ENCODE measurements around the gene SMG5.

Gene SMG5

GRCh38 chr1:156262461-156263287 is 20.0 kb downstream of the SMG5 start:
- TF ChIP-seq ZBTB7A (IDR thresholded peaks at IDR 0.05; ENCODE audit: low read depth) (no peak), CEBPB (IDR thresholded peaks at IDR 0.05) (no peak), RAD21 (IDR thresholded peaks at IDR 0.05; ENCODE audit: low read depth) (no peak), TEAD4 (IDR thresholded peaks at IDR 0.05) (no peak), USF1 (IDR thresholded peaks at IDR 0.05) (no peak), FOXM1 (IDR thresholded peaks at IDR 0.05; ENCODE audit: borderline replicate concordance, low read depth) (no peak), CREB1 (IDR thresholded peaks at IDR 0.05; ENCODE audit: low read depth) (no peak), MAX (IDR thresholded peaks at IDR 0.05) (no peak), REST (IDR thresholded peaks at IDR 0.05; ENCODE audit: low read depth) (no peak), EGR1 (IDR thresholded peaks at IDR 0.05) (no peak), TCF12 (IDR thresholded peaks at IDR 0.05; ENCODE audit: low read depth) (no peak), EP300 (IDR thresholded peaks at IDR 0.05; ENCODE audit: borderline replicate concordance) (no peak), YY1 (IDR thresholded peaks at IDR 0.05; ENCODE audit: low read depth) (no peak), NFIC (IDR thresholded peaks at IDR 0.05) (no peak), TAF1 (IDR thresholded peaks at IDR 0.05; ENCODE audit: low read depth) (no peak)

- TF ChIP-seq CEBPB (IDR thresholded peaks at IDR 0.05) = no peak
- TF ChIP-seq MAX (IDR thresholded peaks at IDR 0.05) = no peak
- TF ChIP-seq TAF1 (IDR thresholded peaks at IDR 0.05; ENCODE audit: low read depth) = no peak
- no peak for TF ChIP-seq NFIC (IDR thresholded peaks at IDR 0.05)
Observed at GRCh38 chr1:156260896-156261295, 21.7 kb downstream of the SMG5 start.

- TF ChIP-seq CREB1 (IDR thresholded peaks at IDR 0.05; ENCODE audit: low read depth) (no peak), YY1 (IDR thresholded peaks at IDR 0.05; ENCODE audit: low read depth) (no peak), REST (IDR thresholded peaks at IDR 0.05; ENCODE audit: low read depth) (no peak), TCF12 (IDR thresholded peaks at IDR 0.05; ENCODE audit: low read depth) (no peak), TAF1 (IDR thresholded peaks at IDR 0.05; ENCODE audit: low read depth) (no peak), EP300 (IDR thresholded peaks at IDR 0.05; ENCODE audit: borderline replicate concordance) (no peak), TEAD4 (IDR thresholded peaks at IDR 0.05) (no peak), USF1 (IDR thresholded peaks at IDR 0.05) (no peak), EGR1 (IDR thresholded peaks at IDR 0.05) (no peak), ZBTB7A (IDR thresholded peaks at IDR 0.05; ENCODE audit: low read depth) (no peak), MAX (IDR thresholded peaks at IDR 0.05) (no peak), FOXM1 (IDR thresholded peaks at IDR 0.05; ENCODE audit: borderline replicate concordance, low read depth) (no peak), NFIC (IDR thresholded peaks at IDR 0.05) (no peak), CEBPB (IDR thresholded peaks at IDR 0.05) (no peak), RAD21 (IDR thresholded peaks at IDR 0.05; ENCODE audit: low read depth) (no peak)
Observed at GRCh38 chr1:156259805-156260204, 22.8 kb downstream of the SMG5 start.

- TF ChIP-seq CREB1 (IDR thresholded peaks at IDR 0.05; ENCODE audit: low read depth) = no peak
- TF ChIP-seq RAD21 (IDR thresholded peaks at IDR 0.05; ENCODE audit: low read depth) = no peak
- no peak for TF ChIP-seq EGR1 (IDR thresholded peaks at IDR 0.05)
- no peak for TF ChIP-seq REST (IDR thresholded peaks at IDR 0.05; ENCODE audit: low read depth)
- TF ChIP-seq TEAD4 (IDR thresholded peaks at IDR 0.05) = no peak
- no peak for TF ChIP-seq YY1 (IDR thresholded peaks at IDR 0.05; ENCODE audit: low read depth)
- TF ChIP-seq NFIC (IDR thresholded peaks at IDR 0.05) = no peak
- no peak for TF ChIP-seq ZBTB7A (IDR thresholded peaks at IDR 0.05; ENCODE audit: low read depth)
- TF ChIP-seq CEBPB (IDR thresholded peaks at IDR 0.05) = no peak
- TF ChIP-seq TCF12 (IDR thresholded peaks at IDR 0.05; ENCODE audit: low read depth) = no peak
- TF ChIP-seq FOXM1 (IDR thresholded peaks at IDR 0.05; ENCODE audit: borderline replicate concordance, low read depth) = no peak
- TF ChIP-seq MAX (IDR thresholded peaks at IDR 0.05) = no peak
- no peak for TF ChIP-seq USF1 (IDR thresholded peaks at IDR 0.05)
- no peak for TF ChIP-seq EP300 (IDR thresholded peaks at IDR 0.05; ENCODE audit: borderline replicate concordance)
- TF ChIP-seq TAF1 (IDR thresholded peaks at IDR 0.05; ENCODE audit: low read depth) = no peak
Observed at GRCh38 chr1:156258859-156259258, 23.8 kb downstream of the SMG5 start.

Data from Ishikawa (cell line).